Stimulated activated CD8-positive, alpha-beta memory T cell treated with anti-CD3 and anti-CD28 coated beads, Interleukin-4, amount 100 ng/mL, for 48 hours (primary cell): ENCODE measurements around the gene M6PR.
"Not testable (repeated sequence)": the region's sequence is repeated elsewhere in the genome, so short reads cannot be mapped to it uniquely, and the experiment has no call there.

ENCODE experiments used
- DNase-seq: peaks from one replicate; pipeline ENCODE4 v3.0.0-alpha.2; 2020

Gene M6PR

GRCh38 chr12:8950702-8951478 lies 1.4 kb upstream of the M6PR start:
- DNase-seq, result no peak

DNA sequence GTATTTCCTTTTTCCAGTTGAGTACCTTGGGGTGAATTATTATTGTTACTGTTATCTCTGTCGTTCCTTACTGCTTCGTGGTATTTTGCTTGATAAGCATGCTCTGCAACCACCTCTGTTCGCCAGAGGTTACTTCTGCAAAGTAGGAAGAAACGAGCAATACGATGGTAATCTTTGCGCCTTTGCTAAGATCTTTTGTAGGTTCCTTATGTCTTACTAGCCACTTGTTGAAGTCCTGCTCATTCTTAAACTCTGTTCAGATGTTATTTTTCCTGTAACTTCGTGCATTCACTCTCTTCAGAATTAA lies 729 bp upstream of the M6PR start:
- no peak for DNase-seq

- DNase-seq, result no peak
Measured at GRCh38 chr12:8948701-8949341, 624 bp downstream of the M6PR start.

- no peak for DNase-seq
Measured at GRCh38 chr12:8947737-8948136, 1.7 kb downstream of the M6PR start.

- no peak for DNase-seq
Measured at GRCh38 chr12:8946733-8947132, 2.7 kb downstream of the M6PR start.

- DNase-seq, result no peak
Measured at GRCh38 chr12:8943565-8944186, 5.8 kb downstream of the M6PR start.

- no peak for DNase-seq
Measured at GRCh38 chr12:8941691-8942478, 7.6 kb downstream of the M6PR start.

DNA sequence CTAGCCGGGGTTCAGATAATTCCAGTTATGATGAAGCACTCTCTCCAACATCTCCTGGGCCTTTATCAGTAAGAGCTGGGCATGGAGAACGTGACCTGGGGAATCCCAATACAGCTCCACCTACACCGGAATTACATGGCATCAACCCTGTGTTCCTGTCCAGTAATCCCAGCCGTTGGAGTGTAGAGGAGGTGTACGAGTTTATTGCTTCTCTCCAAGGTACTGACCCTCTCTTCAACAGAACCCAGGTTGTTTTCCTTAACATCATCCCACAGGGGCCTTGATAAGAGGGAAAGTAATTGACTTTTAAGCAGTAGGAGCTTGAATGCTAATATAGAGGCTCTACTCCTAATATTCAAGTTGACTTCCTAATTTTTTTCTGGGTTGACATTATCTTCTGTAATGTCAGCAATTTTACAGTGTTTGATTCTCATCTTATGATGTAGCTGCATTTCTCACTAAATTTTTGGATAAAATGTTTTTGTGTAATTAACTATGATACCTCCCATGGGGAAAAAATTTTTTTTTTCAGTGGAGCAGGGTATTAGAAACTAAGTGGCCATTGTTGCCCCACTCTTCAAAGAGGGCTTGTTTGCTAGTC lies 11.5 kb downstream of the M6PR start:
- DNase-seq, result not testable (repeated sequence)

GRCh38 chr12:8936735-8937134 lies 12.7 kb downstream of the M6PR start:
- no peak for DNase-seq

DNA sequence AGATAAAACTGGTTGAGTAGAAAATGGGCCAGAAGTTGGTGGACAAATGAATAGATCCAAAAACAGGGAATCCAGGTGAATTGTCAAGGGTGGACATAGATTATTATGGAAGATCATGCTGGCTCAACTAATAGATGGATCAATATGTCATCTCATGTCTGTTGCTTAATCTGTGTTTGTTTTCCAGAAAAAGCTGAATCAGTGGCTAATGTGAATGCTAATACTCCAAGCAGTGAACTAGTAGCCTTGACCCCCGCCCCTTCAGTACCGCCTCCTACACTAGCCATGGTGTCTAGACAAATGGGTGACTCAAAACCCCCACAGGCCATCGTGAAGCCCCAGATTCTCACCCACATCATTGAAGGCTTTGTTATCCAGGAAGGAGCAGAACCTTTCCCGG lies 15.4 kb downstream of the M6PR start:
- not testable (repeated sequence) for DNase-seq

GRCh38 chr12:8932464-8932863 lies 17.0 kb downstream of the M6PR start:
- DNase-seq, result not testable (repeated sequence)

GRCh38 chr12:8930655-8931323 lies 18.7 kb downstream of the M6PR start:
- not testable (repeated sequence) for DNase-seq

DNA sequence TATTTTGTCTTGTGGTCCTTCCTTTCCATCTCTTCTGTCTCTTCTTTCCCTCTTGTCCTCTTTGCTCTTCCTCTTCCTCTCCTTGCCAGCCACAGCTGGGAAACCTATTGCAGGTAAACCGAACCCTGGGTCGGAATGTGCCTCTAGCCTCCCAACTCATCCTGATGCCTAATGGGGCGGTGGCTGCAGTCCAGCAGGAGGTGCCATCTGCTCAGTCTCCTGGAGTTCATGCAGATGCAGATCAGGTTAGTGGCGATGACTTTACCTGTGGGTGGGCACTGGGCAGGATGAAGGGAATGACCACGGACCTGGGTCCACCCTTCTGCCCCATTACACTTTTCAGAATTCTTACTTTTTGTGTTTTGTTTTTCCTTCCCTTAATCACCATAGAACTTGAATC lies 26.9 kb downstream of the M6PR start:
- no peak for DNase-seq

DNA sequence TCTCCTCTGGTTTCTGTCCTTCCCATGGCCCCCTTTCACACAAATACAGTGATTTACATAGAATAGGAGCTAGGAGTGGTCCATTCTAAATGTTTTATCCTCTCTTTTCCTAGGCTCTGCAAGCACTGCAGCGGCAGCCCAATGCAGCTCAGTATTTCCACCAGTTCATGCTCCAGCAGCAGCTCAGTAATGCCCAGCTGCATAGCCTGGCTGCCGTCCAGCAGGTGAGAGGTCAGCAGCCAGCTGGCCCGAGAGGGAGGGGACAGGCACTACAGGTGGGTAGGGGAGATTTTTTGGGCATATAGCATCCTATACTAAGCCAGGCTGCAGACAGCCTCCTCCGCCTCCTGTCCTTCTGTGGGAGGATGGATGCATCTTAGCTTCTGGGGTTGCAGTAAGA lies 29.8 kb downstream of the M6PR start:
- not testable (repeated sequence) for DNase-seq

DNA sequence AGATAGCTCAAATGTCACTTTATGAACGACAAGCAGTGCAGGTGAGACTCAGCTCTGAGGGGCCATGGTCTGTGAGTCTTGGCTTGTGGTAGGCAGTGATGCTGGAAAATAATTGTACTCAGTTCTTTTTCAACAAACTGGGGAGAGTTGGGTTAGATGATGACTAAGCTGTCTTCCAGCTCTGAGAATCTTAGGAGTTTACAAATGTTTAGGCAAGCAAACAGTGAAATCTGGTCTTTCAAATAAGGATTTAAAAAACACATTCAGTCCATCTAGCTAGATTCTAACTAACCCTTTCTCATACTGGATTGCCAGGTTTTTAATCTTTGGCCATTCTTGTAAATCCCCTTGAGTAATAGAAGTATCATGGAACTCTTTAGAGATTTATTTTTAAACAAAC lies 31.7 kb downstream of the M6PR start:
- DNase-seq, result no peak

GRCh38 chr12:8917031-8917430 lies 32.4 kb downstream of the M6PR start:
- no peak for DNase-seq

DNA sequence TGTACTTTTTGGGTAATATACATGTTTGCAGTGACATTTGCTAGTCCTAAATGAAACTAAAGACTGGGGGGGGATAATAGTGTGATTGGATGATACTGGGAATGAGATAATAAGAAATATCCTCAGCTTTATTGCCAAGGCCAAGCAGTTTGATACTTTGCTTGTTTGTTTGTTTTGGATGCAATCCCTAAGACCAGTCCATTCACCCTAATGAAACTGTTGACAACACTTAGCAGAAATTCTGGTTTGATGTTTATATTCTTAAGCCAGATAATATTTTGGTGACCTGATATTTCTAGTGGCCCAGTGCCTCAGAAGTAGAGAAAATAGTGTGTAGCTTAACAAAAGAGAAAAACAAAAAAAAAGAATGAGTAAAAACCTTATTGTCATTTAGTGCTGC lies 33.3 kb downstream of the M6PR start:
- DNase-seq, result no peak

DNA sequence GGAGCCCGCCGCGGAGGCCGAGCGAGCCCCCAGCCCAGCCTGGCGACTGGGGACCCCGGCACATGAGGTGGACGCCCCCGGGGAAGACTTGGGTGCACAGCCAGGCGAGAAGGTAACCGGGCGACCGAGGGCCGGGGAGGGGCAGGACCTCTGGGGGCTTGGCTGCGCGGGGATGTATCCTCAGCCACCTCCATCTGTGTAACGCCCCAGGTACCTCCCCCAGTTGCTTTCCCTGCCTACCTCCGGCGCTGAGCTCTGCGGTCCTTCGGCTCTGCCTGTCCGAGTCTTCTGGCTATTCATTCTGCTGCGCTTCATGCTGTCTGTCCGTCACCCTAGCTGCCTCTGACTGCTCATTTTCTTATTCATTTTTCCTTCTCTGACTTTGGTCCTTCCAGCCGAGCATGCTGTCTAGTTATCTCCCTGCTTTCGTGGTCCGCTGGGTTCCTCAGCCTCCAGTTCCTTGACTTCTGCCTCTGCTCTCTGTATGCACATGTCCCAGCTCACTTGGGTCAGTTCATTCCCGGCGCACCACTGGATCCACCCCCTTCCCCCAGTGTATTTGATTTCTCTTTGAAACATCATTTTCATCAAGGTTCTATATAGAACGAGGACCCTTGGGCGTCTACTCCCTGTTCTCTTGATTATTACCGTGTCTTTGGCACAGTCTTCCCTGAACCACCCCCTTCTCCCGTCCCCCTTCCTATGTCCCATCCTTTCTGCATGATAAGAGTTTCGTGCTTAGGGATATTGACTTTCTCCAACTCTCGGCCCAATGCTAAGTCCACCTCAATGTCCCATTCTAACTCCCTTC lies 34.5 kb downstream of the M6PR start:
- DNase-seq, result peak; percentile 71

- peak; percentile 78 for DNase-seq
Measured at GRCh38 chr12:8914033-8914715, 35.3 kb downstream of the M6PR start, which contains the start of gene PHC1. Gene PHC1, plus strand, starts transcription at chr12:8914509. Its CDS starts 3,169 bp downstream, at chr12:8917678.

DNA sequence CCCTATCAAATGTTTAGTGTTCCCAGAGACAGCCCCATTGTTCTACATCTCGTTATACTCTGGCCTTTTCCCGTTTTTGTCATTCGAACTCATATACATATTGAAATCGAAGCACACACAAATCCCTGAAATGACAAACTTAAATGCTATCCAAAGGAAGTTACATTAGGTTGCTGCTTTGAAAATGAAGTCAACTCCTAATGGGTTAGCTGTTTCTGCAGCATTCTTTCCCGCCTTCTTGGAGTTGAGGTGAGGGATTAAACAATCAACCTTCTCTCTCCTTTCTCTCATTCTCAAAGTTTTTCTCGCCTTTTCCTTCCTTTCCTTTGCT lies 35.8 kb downstream of the M6PR start:
- DNase-seq, result no peak

GRCh38 chr12:8912914-8913313 lies 36.5 kb downstream of the M6PR start:
- DNase-seq, result no peak
